ENCODE data around the gene UBE2Q1. TPM values are rescaled to one million over a fixed set of nuclear protein-coding genes. Genes with fewer than 3 reads are reported as not detected.

UBE2Q1 gene
- total and polyA plus RNA-seq, 4 donors = 8.2 to 22.0 (median 14.2) TPM

DNA sequence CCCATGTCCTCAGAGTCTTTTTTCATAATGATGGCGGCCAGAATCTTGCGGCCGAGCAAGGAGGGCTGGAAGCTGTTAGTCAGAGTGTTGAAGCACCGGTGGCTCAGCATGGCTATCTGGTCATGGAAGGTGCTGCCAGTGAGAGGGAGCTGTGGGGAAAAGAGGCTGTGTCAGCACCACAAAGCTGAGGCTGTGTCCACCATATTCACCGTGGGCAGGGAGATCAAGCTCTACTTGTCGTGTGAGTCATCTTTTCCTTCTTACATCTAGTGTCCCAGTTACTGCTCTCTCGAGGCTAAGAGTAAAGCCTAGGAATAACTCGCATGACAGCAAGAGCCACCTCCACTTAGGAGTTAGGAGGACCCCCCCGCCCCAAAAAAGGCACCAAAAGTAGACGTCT, 31.3 kb upstream of the UBE2Q1 start:
- H3K4me1 ChIP-seq (ENCODE audit: control insufficient read depth in 4 of 4, insufficient read depth in 4 of 4, low read length in 3 of 4) = no peaks in the 10 kb centered on the region

DNA sequence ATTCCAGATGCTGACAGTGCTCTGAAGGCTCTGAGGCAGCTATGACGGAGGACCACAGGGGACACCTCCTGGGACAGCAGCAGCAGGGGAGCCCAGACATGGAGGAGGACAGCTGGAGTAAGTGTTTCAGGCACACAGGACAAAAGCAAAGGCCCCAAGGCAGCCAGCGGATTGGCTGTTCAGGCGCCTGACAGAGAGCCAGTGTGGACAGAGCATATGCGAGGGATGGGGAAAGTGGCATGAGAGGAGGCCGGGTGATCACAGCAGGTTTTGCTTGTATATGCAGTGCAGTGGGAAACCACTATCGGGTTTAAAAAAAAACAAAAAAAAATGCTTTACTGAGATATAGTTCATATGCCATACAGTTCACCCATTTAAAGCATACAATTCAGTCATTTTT, 28.2 kb upstream of the UBE2Q1 start:
- TF ChIP-seq JUND (IDR thresholded peaks at IDR 0.05) = no peak
- TF ChIP-seq TAF1 (conservative IDR thresholded peaks at IDR 0.05) = no peak
- no peak for TF ChIP-seq FOXA2 (IDR thresholded peaks at IDR 0.05)
- Histone ChIP-seq H3K4me3 (ENCODE audit: low read depth in 1 of 3, low read length in 3 of 3) (no peak overlapping the region), H3K27me3 (ENCODE audit: control insufficient read depth in 4 of 4, insufficient read depth in 4 of 4, low read length in 3 of 4) (no peaks in the 10 kb centered on the region), H3K9ac (ENCODE audit: low read depth in 1 of 2, low read length in 2 of 2) (no peak overlapping the region), H3K27ac (ENCODE audit: low read depth in 1 of 2, low read length in 2 of 2) (no peak overlapping the region), H3K4me1 (ENCODE audit: control insufficient read depth in 4 of 4, insufficient read depth in 4 of 4, low read length in 3 of 4) (no peaks in the 10 kb centered on the region), H3K9me3 (ENCODE audit: control insufficient read depth in 4 of 4, low read length in 3 of 4) (no peaks in the 10 kb centered on the region), H3K36me3 (ENCODE audit: control insufficient read depth in 4 of 4, insufficient read depth in 3 of 4, low read depth in 1 of 4, low read length in 3 of 4) (peaks cover 37 to 100% (median 94%) of the 10 kb centered on the region in 4 donors)
- WGBS = 96% methylated on average over 6 of the region's 6 CpGs
- DNase-seq (ENCODE audit: low spot score) = no peak

More for the DNA sequence above, 31.3 kb upstream of the UBE2Q1 start:
- no peak overlapping the region for H3K27ac ChIP-seq (ENCODE audit: low read depth in 1 of 2, low read length in 2 of 2)
- no peak overlapping the region for H3K4me3 ChIP-seq (ENCODE audit: low read depth in 1 of 3, low read length in 3 of 3)
- no peaks in the 10 kb centered on the region for H3K27me3 ChIP-seq (ENCODE audit: control insufficient read depth in 4 of 4, insufficient read depth in 4 of 4, low read length in 3 of 4)
- DNase-seq (ENCODE audit: low spot score) = no peak
- peaks cover 32 to 98% (median 88%) of the 10 kb centered on the region in 4 donors for H3K36me3 ChIP-seq (ENCODE audit: control insufficient read depth in 4 of 4, insufficient read depth in 3 of 4, low read depth in 1 of 4, low read length in 3 of 4)
- 81% methylated on average over 10 of the region's 10 CpGs for WGBS
- TF ChIP-seq, protein P1, sequence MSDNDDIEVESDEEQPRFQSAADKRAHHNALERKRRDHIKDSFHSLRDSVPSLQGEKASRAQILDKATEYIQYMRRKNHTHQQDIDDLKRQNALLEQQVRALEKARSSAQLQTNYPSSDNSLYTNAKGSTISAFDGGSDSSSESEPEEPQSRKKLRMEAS (IDR thresholded peaks at IDR 0.05) = no peak
- TF ChIP-seq JUND (IDR thresholded peaks at IDR 0.05) (no peak), FOXA1 (IDR thresholded peaks at IDR 0.05) (no peak), EGR1 (IDR thresholded peaks at IDR 0.05; ENCODE audit: low read depth in 2 of 2) (no peak), TAF1 (conservative IDR thresholded peaks at IDR 0.05) (no peak), HNF4A (conservative IDR thresholded peaks at IDR 0.05) (no peak), NR2F2 (IDR thresholded peaks at IDR 0.05) (no peak), FOXA2 (IDR thresholded peaks at IDR 0.05) (no peak)
- TF ChIP-seq, protein P2, sequence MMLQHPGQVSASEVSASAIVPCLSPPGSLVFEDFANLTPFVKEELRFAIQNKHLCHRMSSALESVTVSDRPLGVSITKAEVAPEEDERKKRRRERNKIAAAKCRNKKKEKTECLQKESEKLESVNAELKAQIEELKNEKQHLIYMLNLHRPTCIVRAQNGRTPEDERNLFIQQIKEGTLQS (IDR thresholded peaks at IDR 0.05) = no peak
- TF ChIP-seq, protein P3, sequence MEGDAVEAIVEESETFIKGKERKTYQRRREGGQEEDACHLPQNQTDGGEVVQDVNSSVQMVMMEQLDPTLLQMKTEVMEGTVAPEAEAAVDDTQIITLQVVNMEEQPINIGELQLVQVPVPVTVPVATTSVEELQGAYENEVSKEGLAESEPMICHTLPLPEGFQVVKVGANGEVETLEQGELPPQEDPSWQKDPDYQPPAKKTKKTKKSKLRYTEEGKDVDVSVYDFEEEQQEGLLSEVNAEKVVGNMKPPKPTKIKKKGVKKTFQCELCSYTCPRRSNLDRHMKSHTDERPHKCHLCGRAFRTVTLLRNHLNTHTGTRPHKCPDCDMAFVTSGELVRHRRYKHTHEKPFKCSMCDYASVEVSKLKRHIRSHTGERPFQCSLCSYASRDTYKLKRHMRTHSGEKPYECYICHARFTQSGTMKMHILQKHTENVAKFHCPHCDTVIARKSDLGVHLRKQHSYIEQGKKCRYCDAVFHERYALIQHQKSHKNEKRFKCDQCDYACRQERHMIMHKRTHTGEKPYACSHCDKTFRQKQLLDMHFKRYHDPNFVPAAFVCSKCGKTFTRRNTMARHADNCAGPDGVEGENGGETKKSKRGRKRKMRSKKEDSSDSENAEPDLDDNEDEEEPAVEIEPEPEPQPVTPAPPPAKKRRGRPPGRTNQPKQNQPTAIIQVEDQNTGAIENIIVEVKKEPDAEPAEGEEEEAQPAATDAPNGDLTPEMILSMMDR (IDR thresholded peaks at IDR 0.05; ENCODE audit: low read depth, low read length, missing input control) = no peak
- TF ChIP-seq, protein P4, sequence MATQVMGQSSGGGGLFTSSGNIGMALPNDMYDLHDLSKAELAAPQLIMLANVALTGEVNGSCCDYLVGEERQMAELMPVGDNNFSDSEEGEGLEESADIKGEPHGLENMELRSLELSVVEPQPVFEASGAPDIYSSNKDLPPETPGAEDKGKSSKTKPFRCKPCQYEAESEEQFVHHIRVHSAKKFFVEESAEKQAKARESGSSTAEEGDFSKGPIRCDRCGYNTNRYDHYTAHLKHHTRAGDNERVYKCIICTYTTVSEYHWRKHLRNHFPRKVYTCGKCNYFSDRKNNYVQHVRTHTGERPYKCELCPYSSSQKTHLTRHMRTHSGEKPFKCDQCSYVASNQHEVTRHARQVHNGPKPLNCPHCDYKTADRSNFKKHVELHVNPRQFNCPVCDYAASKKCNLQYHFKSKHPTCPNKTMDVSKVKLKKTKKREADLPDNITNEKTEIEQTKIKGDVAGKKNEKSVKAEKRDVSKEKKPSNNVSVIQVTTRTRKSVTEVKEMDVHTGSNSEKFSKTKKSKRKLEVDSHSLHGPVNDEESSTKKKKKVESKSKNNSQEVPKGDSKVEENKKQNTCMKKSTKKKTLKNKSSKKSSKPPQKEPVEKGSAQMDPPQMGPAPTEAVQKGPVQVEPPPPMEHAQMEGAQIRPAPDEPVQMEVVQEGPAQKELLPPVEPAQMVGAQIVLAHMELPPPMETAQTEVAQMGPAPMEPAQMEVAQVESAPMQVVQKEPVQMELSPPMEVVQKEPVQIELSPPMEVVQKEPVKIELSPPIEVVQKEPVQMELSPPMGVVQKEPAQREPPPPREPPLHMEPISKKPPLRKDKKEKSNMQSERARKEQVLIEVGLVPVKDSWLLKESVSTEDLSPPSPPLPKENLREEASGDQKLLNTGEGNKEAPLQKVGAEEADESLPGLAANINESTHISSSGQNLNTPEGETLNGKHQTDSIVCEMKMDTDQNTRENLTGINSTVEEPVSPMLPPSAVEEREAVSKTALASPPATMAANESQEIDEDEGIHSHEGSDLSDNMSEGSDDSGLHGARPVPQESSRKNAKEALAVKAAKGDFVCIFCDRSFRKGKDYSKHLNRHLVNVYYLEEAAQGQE (IDR thresholded peaks at IDR 0.05) = no peak
- TF ChIP-seq, protein P5, sequence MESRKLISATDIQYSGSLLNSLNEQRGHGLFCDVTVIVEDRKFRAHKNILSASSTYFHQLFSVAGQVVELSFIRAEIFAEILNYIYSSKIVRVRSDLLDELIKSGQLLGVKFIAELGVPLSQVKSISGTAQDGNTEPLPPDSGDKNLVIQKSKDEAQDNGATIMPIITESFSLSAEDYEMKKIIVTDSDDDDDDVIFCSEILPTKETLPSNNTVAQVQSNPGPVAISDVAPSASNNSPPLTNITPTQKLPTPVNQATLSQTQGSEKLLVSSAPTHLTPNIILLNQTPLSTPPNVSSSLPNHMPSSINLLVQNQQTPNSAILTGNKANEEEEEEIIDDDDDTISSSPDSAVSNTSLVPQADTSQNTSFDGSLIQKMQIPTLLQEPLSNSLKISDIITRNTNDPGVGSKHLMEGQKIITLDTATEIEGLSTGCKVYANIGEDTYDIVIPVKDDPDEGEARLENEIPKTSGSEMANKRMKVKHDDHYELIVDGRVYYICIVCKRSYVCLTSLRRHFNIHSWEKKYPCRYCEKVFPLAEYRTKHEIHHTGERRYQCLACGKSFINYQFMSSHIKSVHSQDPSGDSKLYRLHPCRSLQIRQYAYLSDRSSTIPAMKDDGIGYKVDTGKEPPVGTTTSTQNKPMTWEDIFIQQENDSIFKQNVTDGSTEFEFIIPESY (IDR thresholded peaks at IDR 0.05) = no peak
- H3K9ac ChIP-seq (ENCODE audit: low read depth in 1 of 2, low read length in 2 of 2) = no peak overlapping the region
- no peaks in the 10 kb centered on the region for H3K9me3 ChIP-seq (ENCODE audit: control insufficient read depth in 4 of 4, low read length in 3 of 4)
